HepG2 (cell line): ENCODE results near the gene SHC3. TPM values are rescaled to one million over a fixed set of nuclear protein-coding genes. Genes with fewer than 3 reads are reported as not detected.

Source experiments
- ATAC-seq: fragments of 200-7000 bp; cut with Tn5 transposase; 3 replicates; pipeline ENCODE4 v1.9.1; 2020; ENCODE audit warnings: mild to moderate bottlenecking, moderate library complexity
- BruUV-seq: library from RNA; stranded (reverse); fragments of 400-500 nt; replicated peaks from 2 replicates; lab custom pipeline; 2021; lab: Mats Ljungman, UMichigan
- CTCF ChIA-PET: fragments of 300-600 bp; formaldehyde crosslinking; extraction: SDS; loops from one replicate; lab custom pipeline; 2021; ENCODE audit warnings: low total read pairs, inconsistent platforms, low intra/inter-chr PET ratio; lab: Yijun Ruan, JAX
- POLR2A ChIA-PET: fragments of 350-600 bp; sonication (Branson Sonifier 250); formaldehyde crosslinking; loops from one replicate; lab custom pipeline; 2020; ENCODE audit warnings: antibody characterized with exemption, inconsistent platforms; lab: Yijun Ruan, JAX
- DNase-seq: peaks from one replicate; pipeline ENCODE4 v3.0.0-alpha.2; 2015; ENCODE audit warnings: low spot score
- FAIRE-seq: peaks from 3 replicates; lab custom pipeline; 2011; peaks lifted over from hg19 to GRCh38; lab: Jason Lieb, UNC
- H2AFZ ChIP-seq: one replicate; pipeline ENCODE4 v1.6.1; 2011; ENCODE audit warnings: low read length, inconsistent platforms
- H3K27ac ChIP-seq: fragments of 300-600 bp; 3 replicates; pipeline ENCODE4 v1.8.0; 2011; ENCODE audit warnings: mixed run types, mild to moderate bottlenecking, mixed read lengths, low read length, inconsistent platforms; ENCODE audit not compliant: insufficient read depth; ENCODE audit errors: extremely low read length
- H3K27me3 ChIP-seq, 2 experiments: fragments of 200-600 bp in 1 of 2; 2 replicates in 1 of 2; 3 replicates in 1 of 2; pipeline versions ENCODE4 v1.6.0 to v1.8.0; 2011; ENCODE audit warnings: low read length in 2 of 2, mild to moderate bottlenecking in 2 of 2, moderate library complexity in 2 of 2, inconsistent platforms in 1 of 2; ENCODE audit not compliant: insufficient read depth in 2 of 2, control insufficient read depth in 1 of 2
- H3K36me3 ChIP-seq, 2 experiments: fragments of 200-600 bp in 1 of 2; replicated peaks in 1 of 2; 2 replicates in 1 of 2; 3 replicates in 1 of 2; pipeline versions ENCODE4 v1.5.1 to v1.8.0; 2011; ENCODE audit warnings: low read length in 2 of 2, inconsistent platforms in 1 of 2; ENCODE audit not compliant: insufficient read depth in 2 of 2, control insufficient read depth in 1 of 2
- H3K4me1 ChIP-seq: 2 replicates; pipeline ENCODE4 v1.5.1; 2012; ENCODE audit warnings: low read length, inconsistent platforms; ENCODE audit not compliant: insufficient read depth
- H3K4me2 ChIP-seq: 2 replicates; pipeline ENCODE4 v1.6.0; 2011; ENCODE audit warnings: low read depth, low read length, inconsistent platforms
- H3K4me3 ChIP-seq, 3 experiments: fragments of 200-600 bp in 1 of 3; sonication (generic), shearing (Covaris generic) in 1 of 3; replicated peaks in 1 of 3; 2 replicates each; pipeline ENCODE4 v1.5.1; 2011 to 2016; ENCODE audit warnings: low read length in 3 of 3, inconsistent platforms in 2 of 3, low read depth in 2 of 3, mild to moderate bottlenecking in 2 of 3, control low read depth in 1 of 3, mixed read lengths in 1 of 3; ENCODE audit not compliant: insufficient read depth in 1 of 3
- H3K79me2 ChIP-seq: one replicate; pipeline ENCODE4 v1.6.1; 2011; ENCODE audit warnings: low read length, inconsistent platforms; ENCODE audit not compliant: insufficient read depth
- H3K9ac ChIP-seq: 2 replicates; pipeline ENCODE4 v1.6.0; 2011; ENCODE audit warnings: mild to moderate bottlenecking, low read depth, low read length, inconsistent platforms; ENCODE audit not compliant: insufficient read depth
- H3K9me3 ChIP-seq: 2 replicates; pipeline ENCODE4 v1.5.1; 2012; ENCODE audit warnings: mild to moderate bottlenecking, low read length
- H4K20me1 ChIP-seq: 2 replicates; pipeline ENCODE4 v1.6.0; 2011; ENCODE audit warnings: inconsistent platforms, mild to moderate bottlenecking, low read length, moderate library complexity; ENCODE audit not compliant: insufficient read depth
- ATAD3A ChIP-seq: sonication (generic); formaldehyde crosslinking; IDR thresholded peaks from 2 replicates; pipeline ENCODE4 v1.4.0; 2020; ENCODE audit warnings: missing genetic modification reagents
- ETV6 ChIP-seq: sonication (generic); formaldehyde crosslinking; conservative IDR thresholded peaks from 2 replicates; pipeline ENCODE4 v1.4.0; 2020; ENCODE audit warnings: missing genetic modification reagents
- GZF1 ChIP-seq: sonication (generic); formaldehyde crosslinking; IDR thresholded peaks from 2 replicates; pipeline ENCODE4 v1.5.1; 2020; ENCODE audit warnings: mild to moderate bottlenecking, missing genetic modification reagents
- JARID2 ChIP-seq: sonication (generic); formaldehyde crosslinking; IDR thresholded peaks from 2 replicates; pipeline ENCODE4 v1.8.1; 2023; ENCODE audit warnings: missing genetic modification reagents, inconsistent platforms; ENCODE audit not compliant: insufficient replicate concordance
- KAT7 ChIP-seq: IDR thresholded peaks from 2 replicates; pipeline ENCODE4 v1.6.1; 2018; ENCODE audit warnings: borderline replicate concordance, missing compliant biosample characterization
- REXO4 ChIP-seq: sonication (generic); formaldehyde crosslinking; IDR thresholded peaks from 2 replicates; pipeline ENCODE4 v1.8.0; 2022; ENCODE audit warnings: missing genetic modification reagents, mild to moderate bottlenecking, borderline replicate concordance
- RORA ChIP-seq: sonication (generic); formaldehyde crosslinking; IDR thresholded peaks from 2 replicates; pipeline ENCODE4 v1.5.0; 2020; ENCODE audit warnings: mild to moderate bottlenecking, missing genetic modification reagents, moderate library complexity
- TBP ChIP-seq: sonication (generic); formaldehyde crosslinking; IDR thresholded peaks from 2 replicates; pipeline ENCODE4 v1.5.0; 2020; ENCODE audit warnings: missing genetic modification reagents
- THAP11 ChIP-seq: IDR thresholded peaks from 2 replicates; pipeline ENCODE4 v1.6.1; 2016; ENCODE audit warnings: missing biosample characterization, missing genetic modification reagents
- ZKSCAN5 ChIP-seq: sonication (generic); formaldehyde crosslinking; IDR thresholded peaks from 2 replicates; pipeline ENCODE4 v1.5.1; 2020; ENCODE audit warnings: mild to moderate bottlenecking, missing genetic modification reagents
- ZNF124 ChIP-seq: sonication (generic); formaldehyde crosslinking; IDR thresholded peaks from 2 replicates; pipeline ENCODE4 v1.4.0; 2020; ENCODE audit warnings: missing genetic modification reagents
- ZNF333 ChIP-seq: sonication (generic); formaldehyde crosslinking; IDR thresholded peaks from 2 replicates; pipeline ENCODE4 v1.4.0; 2020; ENCODE audit warnings: mild to moderate bottlenecking, missing genetic modification reagents, borderline replicate concordance
- ZNF33B ChIP-seq: sonication (generic); formaldehyde crosslinking; IDR thresholded peaks from 2 replicates; pipeline ENCODE4 v1.5.1; 2020; ENCODE audit warnings: mild to moderate bottlenecking, missing genetic modification reagents
- ZNF709 ChIP-seq: sonication (generic); formaldehyde crosslinking; IDR thresholded peaks from 2 replicates; pipeline ENCODE4 v1.5.0; 2020; ENCODE audit warnings: mild to moderate bottlenecking, missing genetic modification reagents
- WGBS: methylation state at CpG from one replicate; pipeline ENCODE4 v1.1.6; 2017; ENCODE audit warnings: low lambda C conversion rate; 5-methylcytosine and 5-hydroxymethylcytosine counted together
- in situ Hi-C: cut with HindIII; loops from 2 replicates; pipeline ENCODE4 v1.10.0; 2017; ENCODE audit warnings: low pct_unique_long_range_greater_than_20kb; ENCODE audit not compliant: extremely low pct_ligation_motif_present
- intact Hi-C: fragments of 100-400 bp; cut with micrococcal nuclease; formaldehyde crosslinking; loops from one replicate; pipeline ENCODE4 v1.10.0; 2022; ENCODE audit not compliant: unreplicated experiment
- polyA plus RNA-seq, 8 experiments: library from polyadenylated mRNA; depleted of rRNA in 3 of 8; stranded (reverse) in 7 of 8; unstranded in 1 of 8; fragments of >200 nt; fragmentation: Illumina TruSeq in 4 of 8; extraction: Trizol in 4 of 8; gene quantifications; 2 replicates each; pipeline versions ENCODE4 v1.2.1 to v1.2.3, GENCODE V29; 2011 to 2016; ENCODE audit warnings: low read depth in 4 of 8, missing spikeins in 1 of 8, mixed read lengths in 1 of 8; ENCODE audit not compliant: insufficient read depth in 1 of 8
- total RNA-seq, 5 experiments: library from RNA; depleted of rRNA; stranded (reverse); fragments of >200 nt; fragmentation: Illumina TruSeq; extraction: Trizol; gene quantifications; 2 replicates each; pipeline ENCODE4 v1.2.3, GENCODE V29; 2016; ENCODE audit warnings: low read depth in 1 of 5
- TF ChIP-seq, protein P1 (sequence below): sonication (generic); formaldehyde crosslinking; IDR thresholded peaks from 2 replicates; pipeline ENCODE4 v1.4.0; 2020; ENCODE audit warnings: mild to moderate bottlenecking, missing genetic modification reagents
- TF ChIP-seq, protein P2 (sequence below): sonication (generic); formaldehyde crosslinking; IDR thresholded peaks from 2 replicates; pipeline ENCODE4 v1.4.0; 2020; ENCODE audit warnings: missing genetic modification reagents
- TF ChIP-seq, protein P3 (sequence below): IDR thresholded peaks from 2 replicates; pipeline ENCODE4 v1.6.1; 2016; ENCODE audit warnings: mild to moderate bottlenecking, missing biosample characterization, missing genetic modification reagents

SHC3 gene
- total and polyA plus RNA-seq, 2 of the 13 experiments (the other 11 are each of a cell fraction or from before 2014, with no cell fraction given) = 0.09 to 0.89 TPM

DNA sequence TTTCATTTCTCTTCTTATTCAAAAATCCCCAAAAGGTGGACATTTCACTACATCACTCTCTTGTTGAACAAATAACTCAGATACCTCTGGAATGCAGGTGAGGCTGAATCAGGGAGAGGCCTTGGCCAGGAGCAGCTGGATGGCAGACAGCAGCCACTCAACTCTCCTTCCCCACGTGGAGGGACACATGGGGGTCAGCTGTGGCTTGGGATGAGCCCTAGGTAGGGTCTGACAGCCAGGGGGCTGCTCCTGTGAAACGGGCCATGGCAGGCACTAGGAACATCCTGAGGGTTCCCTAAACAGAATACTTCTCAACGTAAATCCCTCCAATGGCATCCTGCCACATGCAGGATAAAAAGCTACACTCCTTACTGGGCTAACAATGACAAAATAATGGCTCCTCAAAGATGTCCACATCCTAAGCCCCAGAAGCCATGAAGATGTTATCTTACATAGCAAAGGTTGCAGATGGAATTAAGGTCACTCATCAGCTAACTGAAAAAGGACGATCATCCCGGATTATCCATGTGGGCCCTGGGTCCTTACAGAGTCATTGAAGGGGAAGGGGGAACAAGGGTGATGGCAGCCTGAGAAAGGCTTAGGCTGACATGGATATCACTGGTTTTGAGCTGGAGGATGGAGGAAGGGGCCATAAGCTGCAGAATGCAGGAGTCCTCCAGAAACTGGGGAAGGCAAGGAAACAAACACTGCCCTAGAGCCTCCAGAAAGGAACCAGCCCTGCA lies 218.7 kb downstream of the SHC3 start:
- intact Hi-C loops = no loop called here
- no TSS peak for BruUV-seq

More for the DNA sequence above, 218.7 kb downstream of the SHC3 start:
- no peaks in the 10 kb centered on the region for H3K4me1 ChIP-seq
- no peaks in the 10 kb centered on the region for H3K79me2 ChIP-seq
- no peak overlapping the region for H3K27ac ChIP-seq
- H3K9me3 ChIP-seq = no peaks in the 10 kb centered on the region
- DNase-seq (no peak), ATAC-seq (no peak), FAIRE-seq (no peak)
- POLR2A ChIA-PET = no interaction called here
- H3K4me2 ChIP-seq = no peak overlapping the region
- no peaks in the 10 kb centered on the region for H3K36me3 ChIP-seq
- H4K20me1 ChIP-seq = no peaks in the 10 kb centered on the region
- in situ Hi-C loops = no loop called here
- H3K27me3 ChIP-seq = no peaks in the 10 kb centered on the region
- CTCF ChIA-PET = no interaction called here
- H2AFZ ChIP-seq = no peak overlapping the region
- H3K4me3 ChIP-seq = no peak overlapping the region
- WGBS = 52% methylated on average over 2 of the region's 5 CpGs
- H3K9ac ChIP-seq = no peak overlapping the region
- TF ChIP-seq, protein P1, sequence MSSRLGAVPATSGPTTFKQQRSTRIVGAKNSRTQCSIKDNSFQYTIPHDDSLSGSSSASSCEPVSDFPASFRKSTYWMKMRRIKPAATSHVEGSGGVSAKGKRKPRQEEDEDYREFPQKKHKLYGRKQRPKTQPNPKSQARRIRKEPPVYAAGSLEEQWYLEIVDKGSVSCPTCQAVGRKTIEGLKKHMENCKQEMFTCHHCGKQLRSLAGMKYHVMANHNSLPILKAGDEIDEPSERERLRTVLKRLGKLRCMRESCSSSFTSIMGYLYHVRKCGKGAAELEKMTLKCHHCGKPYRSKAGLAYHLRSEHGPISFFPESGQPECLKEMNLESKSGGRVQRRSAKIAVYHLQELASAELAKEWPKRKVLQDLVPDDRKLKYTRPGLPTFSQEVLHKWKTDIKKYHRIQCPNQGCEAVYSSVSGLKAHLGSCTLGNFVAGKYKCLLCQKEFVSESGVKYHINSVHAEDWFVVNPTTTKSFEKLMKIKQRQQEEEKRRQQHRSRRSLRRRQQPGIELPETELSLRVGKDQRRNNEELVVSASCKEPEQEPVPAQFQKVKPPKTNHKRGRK (CRISPR knock-in tag) = no peak
- no peak for TF ChIP-seq ZKSCAN5 (CRISPR knock-in tag)
- TF ChIP-seq ATAD3A (CRISPR knock-in tag) = no peak
- no peak for TF ChIP-seq ZNF124 (CRISPR knock-in tag)
- no peak for TF ChIP-seq ZNF33B (CRISPR knock-in tag)
- no peak for TF ChIP-seq ZNF333 (CRISPR knock-in tag)
- TF ChIP-seq JARID2 (CRISPR knock-in tag) = no peak
- no peak for TF ChIP-seq ETV6
- TF ChIP-seq THAP11 (CRISPR knock-in tag) = no peak
- TF ChIP-seq ZNF709 (CRISPR knock-in tag) = no peak
- no peak for TF ChIP-seq REXO4 (CRISPR knock-in tag)
- no peak for TF ChIP-seq RORA
- TF ChIP-seq, protein P2, sequence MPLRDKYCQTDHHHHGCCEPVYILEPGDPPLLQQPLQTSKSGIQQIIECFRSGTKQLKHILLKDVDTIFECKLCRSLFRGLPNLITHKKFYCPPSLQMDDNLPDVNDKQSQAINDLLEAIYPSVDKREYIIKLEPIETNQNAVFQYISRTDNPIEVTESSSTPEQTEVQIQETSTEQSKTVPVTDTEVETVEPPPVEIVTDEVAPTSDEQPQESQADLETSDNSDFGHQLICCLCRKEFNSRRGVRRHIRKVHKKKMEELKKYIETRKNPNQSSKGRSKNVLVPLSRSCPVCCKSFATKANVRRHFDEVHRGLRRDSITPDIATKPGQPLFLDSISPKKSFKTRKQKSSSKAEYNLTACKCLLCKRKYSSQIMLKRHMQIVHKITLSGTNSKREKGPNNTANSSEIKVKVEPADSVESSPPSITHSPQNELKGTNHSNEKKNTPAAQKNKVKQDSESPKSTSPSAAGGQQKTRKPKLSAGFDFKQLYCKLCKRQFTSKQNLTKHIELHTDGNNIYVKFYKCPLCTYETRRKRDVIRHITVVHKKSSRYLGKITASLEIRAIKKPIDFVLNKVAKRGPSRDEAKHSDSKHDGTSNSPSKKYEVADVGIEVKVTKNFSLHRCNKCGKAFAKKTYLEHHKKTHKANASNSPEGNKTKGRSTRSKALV (CRISPR knock-in tag) = no peak
- no peak for TF ChIP-seq TBP (CRISPR knock-in tag)
- no peak for TF ChIP-seq KAT7
- TF ChIP-seq GZF1 (CRISPR knock-in tag) = no peak
- TF ChIP-seq, protein P3, sequence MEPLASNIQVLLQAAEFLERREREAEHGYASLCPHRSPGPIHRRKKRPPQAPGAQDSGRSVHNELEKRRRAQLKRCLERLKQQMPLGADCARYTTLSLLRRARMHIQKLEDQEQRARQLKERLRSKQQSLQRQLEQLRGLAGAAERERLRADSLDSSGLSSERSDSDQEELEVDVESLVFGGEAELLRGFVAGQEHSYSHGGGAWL (CRISPR knock-in tag) = no peak
- TF ChIP-seq, all 625 proteins: peak for 0
